Stimulated activated CD4-positive, alpha-beta T cell treated with anti-CD3 and anti-CD28 coated beads, TNF-alpha, amount 100 ng/mL, for 24 hours (primary cell): ENCODE measurements around the gene CYP2C18.
"Not testable (repeated sequence)": the region's sequence is repeated elsewhere in the genome, so short reads cannot be mapped to it uniquely, and the experiment has no call there.

ENCODE experiments used
- DNase-seq, 3 experiments: peaks; one replicate each; pipeline ENCODE4 v3.0.0-alpha.2; 2020; ENCODE audit warnings: low read depth in 3 of 3

CYP2C18 gene

GRCh38 chr10:94747137-94747536 is 63.6 kb downstream of the CYP2C18 start:
- no peak for DNase-seq

- DNase-seq = no peak
Observed at GRCh38 chr10:94747838-94748237, 64.3 kb downstream of the CYP2C18 start.

- DNase-seq = no peak
Observed at GRCh38 chr10:94757916-94758315, 74.4 kb downstream of the CYP2C18 start.

GRCh38 chr10:94760586-94761178 is 77.2 kb downstream of the CYP2C18 start:
- DNase-seq = no peak

GRCh38 chr10:94762393-94762792 is 78.9 kb downstream of the CYP2C18 start, which contains the start of gene CYP2C19:
CYP2C19 (plus strand) TSS chr10:94762681; CDS start chr10:94762706, 25 bp downstream.
- no peak for DNase-seq

GRCh38 chr10:94775425-94775824 is 91.9 kb downstream of the CYP2C18 start:
- not testable (repeated sequence) for DNase-seq

GRCh38 chr10:94777886-94778458 is 94.4 kb downstream of the CYP2C18 start:
- no peak for DNase-seq

GRCh38 chr10:94780844-94781243 is 97.3 kb downstream of the CYP2C18 start:
- DNase-seq = no peak

- no peak for DNase-seq
Observed at GRCh38 chr10:94784256-94784655, 100.7 kb downstream of the CYP2C18 start.

- no peak for DNase-seq
Observed at GRCh38 chr10:94785211-94785610, 101.7 kb downstream of the CYP2C18 start.
